ENCODE data around the gene GDPGP1. TPM values are rescaled to one million over a fixed set of nuclear protein-coding genes. Genes with fewer than 3 reads are reported as not detected.
"Not testable (repeated sequence)": the region's sequence is repeated elsewhere in the genome, so short reads cannot be mapped to it uniquely, and the experiment has no call there.

The GDPGP1 gene
- total RNA-seq, 1 experiment from 2014 or later: 4.3 TPM

GRCh38 chr15:90268415-90268814, 34.4 kb downstream of the GDPGP1 start:
- Histone ChIP-seq H3K4me3 (no peak overlapping the region), H3K27me3 (replicated peaks) (no peaks in the 10 kb centered on the region), H3K9me3 (replicated peaks) (no peaks in the 10 kb centered on the region), H3K27ac (no peak overlapping the region), H3K4me1 (replicated peaks) (peaks cover 27% of the 10 kb centered on the region), H3K36me3 (peaks cover 58% of the 10 kb centered on the region)
- DNase-seq (ENCODE audit: low read depth in 1 of 2, low spot score in 2 of 2): no peak

- no peaks in the 10 kb centered on the region for H3K9me3 ChIP-seq (replicated peaks)
- H3K27me3 ChIP-seq (replicated peaks): no peaks in the 10 kb centered on the region
- peaks cover 15% of the 10 kb centered on the region for H3K4me1 ChIP-seq (replicated peaks)
- no peak for DNase-seq (ENCODE audit: low read depth in 1 of 2, low spot score in 2 of 2)
- H3K27ac ChIP-seq: no peak overlapping the region
- no peak overlapping the region for H3K4me3 ChIP-seq
- peaks cover 77% of the 10 kb centered on the region for H3K36me3 ChIP-seq
Observed at GRCh38 chr15:90270502-90271150, 36.6 kb downstream of the GDPGP1 start.

GRCh38 chr15:90271459-90272166, 37.6 kb downstream of the GDPGP1 start:
- DNase-seq (ENCODE audit: low read depth in 1 of 2, low spot score in 2 of 2): no peak
- Histone ChIP-seq H3K4me1 (replicated peaks) (peaks cover 15% of the 10 kb centered on the region), H3K36me3 (peaks cover 80% of the 10 kb centered on the region), H3K27me3 (replicated peaks) (no peaks in the 10 kb centered on the region), H3K27ac (no peak overlapping the region), H3K9me3 (replicated peaks) (no peaks in the 10 kb centered on the region), H3K4me3 (no peak overlapping the region)

GRCh38 chr15:90278467-90278866, 44.5 kb downstream of the GDPGP1 start:
- H3K4me3 ChIP-seq; H3K9me3 ChIP-seq (replicated peaks); H3K27me3 ChIP-seq (replicated peaks); H3K4me1 ChIP-seq (replicated peaks); H3K27ac ChIP-seq; DNase-seq (ENCODE audit: low read depth in 1 of 2, low spot score in 2 of 2): not testable (repeated sequence)
- peaks cover 23% of the 10 kb centered on the region for H3K36me3 ChIP-seq

- H3K4me1 ChIP-seq (replicated peaks); DNase-seq (ENCODE audit: low read depth in 1 of 2, low spot score in 2 of 2); H3K36me3 ChIP-seq; H3K4me3 ChIP-seq; H3K9me3 ChIP-seq (replicated peaks); H3K27me3 ChIP-seq (replicated peaks); H3K27ac ChIP-seq: not testable (repeated sequence)
Observed at GRCh38 chr15:90280743-90281142, 46.7 kb downstream of the GDPGP1 start.

- DNase-seq (ENCODE audit: low read depth in 1 of 2, low spot score in 2 of 2); H3K27me3 ChIP-seq (replicated peaks); H3K4me1 ChIP-seq (replicated peaks); H3K36me3 ChIP-seq; H3K27ac ChIP-seq; H3K9me3 ChIP-seq (replicated peaks); H3K4me3 ChIP-seq: not testable (repeated sequence)
Observed at GRCh38 chr15:90281637-90282036, 47.6 kb downstream of the GDPGP1 start.

- Histone ChIP-seq H3K27ac (no peak overlapping the region), H3K9me3 (replicated peaks) (no peaks in the 10 kb centered on the region), H3K27me3 (replicated peaks) (no peaks in the 10 kb centered on the region), H3K36me3 (no peaks in the 10 kb centered on the region), H3K4me3 (no peak overlapping the region), H3K4me1 (replicated peaks) (no peaks in the 10 kb centered on the region)
- peak in 1 of 2 experiments; percentile 10 for DNase-seq (ENCODE audit: low read depth in 1 of 2, low spot score in 2 of 2)
Observed at GRCh38 chr15:90286678-90287077, 52.7 kb downstream of the GDPGP1 start.

- Histone ChIP-seq H3K4me1 (replicated peaks) (no peaks in the 10 kb centered on the region), H3K9me3 (replicated peaks) (no peaks in the 10 kb centered on the region), H3K27ac (no peak overlapping the region), H3K4me3 (no peak overlapping the region), H3K27me3 (replicated peaks) (no peaks in the 10 kb centered on the region), H3K36me3 (no peaks in the 10 kb centered on the region)
- no peak for DNase-seq (ENCODE audit: low read depth in 1 of 2, low spot score in 2 of 2)
Observed at GRCh38 chr15:90287101-90287500, 53.1 kb downstream of the GDPGP1 start.

GRCh38 chr15:90287946-90288345, 53.9 kb downstream of the GDPGP1 start:
- DNase-seq (ENCODE audit: low read depth in 1 of 2, low spot score in 2 of 2): no peak
- H3K36me3 ChIP-seq: no peaks in the 10 kb centered on the region
- H3K27me3 ChIP-seq (replicated peaks): no peaks in the 10 kb centered on the region
- H3K9me3 ChIP-seq (replicated peaks): no peaks in the 10 kb centered on the region
- no peak overlapping the region for H3K4me3 ChIP-seq
- H3K4me1 ChIP-seq (replicated peaks): no peaks in the 10 kb centered on the region
- no peak overlapping the region for H3K27ac ChIP-seq

GRCh38 chr15:90291679-90292356, 57.8 kb downstream of the GDPGP1 start:
- Histone ChIP-seq H3K4me3 (no peak overlapping the region), H3K27ac (no peak overlapping the region), H3K36me3 (no peaks in the 10 kb centered on the region), H3K9me3 (replicated peaks) (no peaks in the 10 kb centered on the region), H3K27me3 (replicated peaks) (no peaks in the 10 kb centered on the region), H3K4me1 (replicated peaks) (no peaks in the 10 kb centered on the region)
- no peak for DNase-seq (ENCODE audit: low read depth in 1 of 2, low spot score in 2 of 2)

- not testable (repeated sequence) for H3K27ac ChIP-seq; H3K9me3 ChIP-seq (replicated peaks); H3K36me3 ChIP-seq; H3K4me1 ChIP-seq (replicated peaks); H3K27me3 ChIP-seq (replicated peaks); H3K4me3 ChIP-seq
- peak; percentile 34 to 63 for DNase-seq (ENCODE audit: low read depth in 1 of 2, low spot score in 2 of 2)
Observed at GRCh38 chr15:90293040-90293810, 59.2 kb downstream of the GDPGP1 start.

GRCh38 chr15:90294159-90294558, 60.1 kb downstream of the GDPGP1 start:
- Histone ChIP-seq H3K36me3 (no peaks in the 10 kb centered on the region), H3K4me1 (replicated peaks) (no peaks in the 10 kb centered on the region), H3K9me3 (replicated peaks) (no peaks in the 10 kb centered on the region), H3K4me3 (no peak overlapping the region), H3K27me3 (replicated peaks) (no peaks in the 10 kb centered on the region), H3K27ac (no peak overlapping the region)
- no peak for DNase-seq (ENCODE audit: low read depth in 1 of 2, low spot score in 2 of 2)

GRCh38 chr15:90294601-90295269, 60.7 kb downstream of the GDPGP1 start:
- Histone ChIP-seq H3K27ac (no peak overlapping the region), H3K4me1 (replicated peaks) (no peaks in the 10 kb centered on the region), H3K9me3 (replicated peaks) (no peaks in the 10 kb centered on the region), H3K36me3 (no peaks in the 10 kb centered on the region), H3K27me3 (replicated peaks) (no peaks in the 10 kb centered on the region), H3K4me3 (no peak overlapping the region)
- DNase-seq (ENCODE audit: low read depth in 1 of 2, low spot score in 2 of 2): no peak

Data from SJSA1 (cell line).